Stimulated activated CD4-positive, alpha-beta T cell treated with anti-CD3 and anti-CD28 coated beads, Interleukin-4, amount 100 ng/mL, for 4 hours (primary cell): ENCODE measurements around the gene FOXM1.
A peak's percentile ranks its signal among the peaks of the same experiment; 100 is the strongest.

ENCODE experiments used
- DNase-seq, 2 experiments: peaks; one replicate each; pipeline ENCODE4 v3.0.0-alpha.2; 2020

Gene FOXM1

DNA sequence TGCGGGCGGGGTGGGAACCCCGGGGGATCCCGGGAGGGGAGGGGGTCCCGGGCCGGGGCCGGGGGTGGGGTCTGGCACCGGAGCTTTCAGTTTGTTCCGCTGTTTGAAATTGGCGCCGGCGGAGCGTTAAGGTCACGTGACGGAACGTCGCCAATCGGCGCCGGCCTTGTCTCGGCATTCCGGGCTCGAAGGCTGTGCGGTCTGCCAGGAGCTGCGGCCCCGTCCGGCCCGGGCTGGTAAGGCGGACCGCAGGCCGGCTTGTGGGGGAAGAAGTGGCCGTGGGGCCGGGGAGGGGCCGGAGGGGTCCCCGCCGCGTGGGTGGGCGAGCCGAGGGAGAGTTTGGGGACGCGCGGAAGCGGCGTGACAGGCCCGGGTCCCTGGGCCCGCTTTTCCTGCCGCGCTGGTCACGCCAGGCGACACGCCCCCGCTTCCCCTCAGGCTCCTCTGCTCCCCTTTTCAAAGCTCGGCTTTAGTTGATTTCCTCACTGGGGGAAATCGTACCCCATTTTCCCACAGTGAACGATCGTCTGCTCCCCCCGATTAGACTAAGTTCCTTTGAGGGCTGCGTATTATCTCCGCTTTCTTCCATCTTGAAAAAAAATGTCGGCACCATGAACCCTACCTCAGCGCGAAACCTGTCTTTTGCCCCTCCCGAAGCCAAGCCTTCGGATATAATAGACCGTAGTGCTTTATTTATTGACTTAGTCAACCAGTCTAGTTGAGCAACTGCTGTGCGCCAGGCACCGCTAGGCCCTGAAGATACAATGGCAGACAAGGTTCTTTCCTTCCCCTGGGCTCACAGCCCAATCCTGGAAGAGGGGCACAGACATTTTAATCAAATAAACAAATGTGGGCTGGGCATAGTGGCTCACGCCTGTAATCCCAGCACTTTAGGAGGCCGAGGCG is at the start of gene FOXM1, which contains the start of gene RHNO1:
Gene FOXM1 (minus strand): TSS at position 128 of the 906 bp plus-strand sequence. CDS start 2,696 bp downstream, outside the sequence.
Gene RHNO1 (plus strand): TSS at position 177 of the 906 bp plus-strand sequence. CDS start 8,144 bp downstream, outside the sequence.
- DNase-seq, result peak; percentile 80 to 82

GRCh38 chr12:2925322-2925995 is 48.5 kb upstream of the FOXM1 start:
- DNase-seq, result no peak

- DNase-seq, result no peak
Measured at GRCh38 chr12:2924019-2924418, 47.0 kb upstream of the FOXM1 start.

DNA sequence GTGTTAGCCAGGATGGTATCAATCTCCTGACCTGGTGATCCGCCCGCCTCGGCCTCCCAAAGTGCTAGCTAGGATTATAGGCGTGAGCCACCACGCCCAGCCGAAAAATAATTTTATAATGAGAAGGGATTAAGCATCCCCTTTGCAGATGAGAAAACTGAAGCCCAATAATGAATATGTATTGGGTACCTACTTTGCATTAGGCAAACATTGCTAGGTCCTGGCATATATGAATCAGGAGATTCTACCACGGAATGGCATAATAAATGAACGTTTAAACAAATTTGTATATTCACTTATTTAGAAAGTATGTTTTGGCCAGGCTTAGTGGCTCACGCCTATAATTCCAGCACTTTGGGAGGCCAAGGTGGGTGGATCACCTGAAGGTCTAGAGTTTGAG is 46.1 kb upstream of the FOXM1 start:
- DNase-seq, result no peak

- DNase-seq, result no peak
Measured at GRCh38 chr12:2922329-2922728, 45.4 kb upstream of the FOXM1 start.

GRCh38 chr12:2919249-2919648 is 42.3 kb upstream of the FOXM1 start:
- DNase-seq, result no peak

DNA sequence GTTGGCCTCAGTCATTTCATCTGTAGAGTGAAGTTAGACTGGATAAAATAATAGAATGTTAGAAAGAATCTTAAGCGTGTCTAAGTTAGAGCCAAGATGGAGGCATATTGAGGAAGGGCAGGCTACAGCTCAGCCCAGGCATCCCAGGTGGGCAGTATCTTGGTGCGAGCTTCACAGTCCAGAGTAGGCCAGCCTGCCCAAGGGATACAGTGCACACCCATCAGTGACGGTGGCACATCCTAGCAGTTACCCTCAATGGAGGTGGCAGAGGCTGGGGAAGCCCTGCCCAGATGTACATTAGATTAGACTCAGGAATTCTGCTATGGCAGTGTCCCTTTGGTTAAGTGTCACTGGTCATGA is 35.2 kb upstream of the FOXM1 start:
- no peak for DNase-seq

- DNase-seq, result no peak
Measured at GRCh38 chr12:2904260-2904659, 27.3 kb upstream of the FOXM1 start.

GRCh38 chr12:2902272-2902880 is 25.4 kb upstream of the FOXM1 start:
- no peak for DNase-seq

DNA sequence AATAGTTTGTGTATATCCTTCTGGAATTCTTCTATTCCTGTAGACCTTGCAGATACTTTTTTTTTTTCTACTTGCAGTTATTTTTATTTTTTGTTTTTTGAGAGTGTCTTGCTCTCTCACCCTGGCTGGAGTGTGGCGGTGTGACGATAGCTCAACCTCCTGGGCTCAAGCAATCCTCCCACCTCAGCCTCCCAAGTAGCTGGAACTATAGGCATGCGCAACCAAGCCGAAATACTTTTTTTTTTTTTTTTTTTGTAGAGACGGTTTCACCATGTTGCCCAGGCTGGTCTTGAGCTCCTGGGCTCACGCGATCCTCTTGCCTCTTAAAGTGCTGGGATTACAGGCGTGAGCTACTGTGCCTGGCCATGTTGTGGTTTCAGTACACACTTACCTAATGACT is 23.7 kb upstream of the FOXM1 start:
- no peak for DNase-seq

DNA sequence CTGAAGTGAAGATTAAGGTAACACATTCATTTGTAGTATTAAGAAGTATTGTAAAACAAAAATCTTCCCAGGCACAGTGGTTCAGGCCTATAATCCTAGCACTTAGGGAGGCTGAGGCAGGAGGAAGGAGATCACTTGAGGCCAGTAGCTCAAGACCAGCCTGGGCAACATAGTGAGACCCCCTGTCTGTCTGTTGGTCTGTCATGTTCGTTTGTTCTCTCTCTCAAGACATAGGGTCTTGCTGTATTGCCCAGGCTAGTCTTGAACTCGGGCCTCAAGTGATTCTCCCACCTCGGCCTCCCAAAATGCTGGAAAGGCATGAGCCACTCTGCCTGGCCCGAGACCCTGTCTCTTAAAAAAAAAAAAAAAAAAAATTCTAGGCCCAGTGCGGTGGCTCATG is 20.4 kb upstream of the FOXM1 start:
- DNase-seq, result no peak

DNA sequence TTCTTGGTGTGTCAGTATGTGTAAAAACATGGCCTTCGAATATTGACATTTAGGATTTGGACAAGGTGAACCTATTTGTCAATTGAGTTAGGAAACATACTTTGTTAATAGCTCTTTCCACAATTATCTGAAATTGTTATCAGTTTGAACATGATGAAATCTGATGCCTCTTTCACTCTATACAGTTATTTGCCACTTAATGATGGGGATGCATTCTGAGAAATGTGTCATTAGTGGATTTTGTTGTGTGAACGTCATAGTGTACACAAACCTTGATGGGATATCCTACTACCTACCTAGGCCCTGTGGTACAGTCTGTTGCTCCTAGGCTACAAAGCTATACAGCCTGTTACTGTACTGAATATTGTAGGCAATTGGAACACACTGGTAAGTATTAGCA is 18.5 kb upstream of the FOXM1 start:
- no peak for DNase-seq

GRCh38 chr12:2895051-2895451 is 18.1 kb upstream of the FOXM1 start:
- DNase-seq, result no peak

GRCh38 chr12:2893007-2893406 is 16.0 kb upstream of the FOXM1 start:
- no peak for DNase-seq

DNA sequence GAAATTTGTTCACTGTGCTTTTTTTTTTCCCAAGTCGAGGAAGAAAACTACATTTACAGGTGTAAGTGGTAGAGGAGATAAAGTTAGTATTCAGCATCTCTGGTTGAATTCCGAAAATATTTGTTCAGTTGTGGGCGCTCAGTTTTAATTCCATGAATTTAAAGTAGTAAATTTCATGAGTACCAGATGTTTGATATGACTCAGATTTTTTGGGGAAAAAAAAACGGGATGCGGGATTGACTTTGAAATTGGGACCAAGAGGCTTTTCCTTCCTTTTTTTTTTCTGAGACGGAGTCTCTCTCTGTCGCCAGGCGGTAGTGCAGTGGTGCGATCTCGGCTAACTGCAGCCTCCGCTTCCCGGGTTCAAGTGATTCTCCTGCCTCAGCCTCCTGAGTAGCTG is 15.3 kb upstream of the FOXM1 start:
- no peak for DNase-seq

GRCh38 chr12:2891240-2892053 is 14.5 kb upstream of the FOXM1 start:
- peak; percentile 6 to 19 for DNase-seq

DNA sequence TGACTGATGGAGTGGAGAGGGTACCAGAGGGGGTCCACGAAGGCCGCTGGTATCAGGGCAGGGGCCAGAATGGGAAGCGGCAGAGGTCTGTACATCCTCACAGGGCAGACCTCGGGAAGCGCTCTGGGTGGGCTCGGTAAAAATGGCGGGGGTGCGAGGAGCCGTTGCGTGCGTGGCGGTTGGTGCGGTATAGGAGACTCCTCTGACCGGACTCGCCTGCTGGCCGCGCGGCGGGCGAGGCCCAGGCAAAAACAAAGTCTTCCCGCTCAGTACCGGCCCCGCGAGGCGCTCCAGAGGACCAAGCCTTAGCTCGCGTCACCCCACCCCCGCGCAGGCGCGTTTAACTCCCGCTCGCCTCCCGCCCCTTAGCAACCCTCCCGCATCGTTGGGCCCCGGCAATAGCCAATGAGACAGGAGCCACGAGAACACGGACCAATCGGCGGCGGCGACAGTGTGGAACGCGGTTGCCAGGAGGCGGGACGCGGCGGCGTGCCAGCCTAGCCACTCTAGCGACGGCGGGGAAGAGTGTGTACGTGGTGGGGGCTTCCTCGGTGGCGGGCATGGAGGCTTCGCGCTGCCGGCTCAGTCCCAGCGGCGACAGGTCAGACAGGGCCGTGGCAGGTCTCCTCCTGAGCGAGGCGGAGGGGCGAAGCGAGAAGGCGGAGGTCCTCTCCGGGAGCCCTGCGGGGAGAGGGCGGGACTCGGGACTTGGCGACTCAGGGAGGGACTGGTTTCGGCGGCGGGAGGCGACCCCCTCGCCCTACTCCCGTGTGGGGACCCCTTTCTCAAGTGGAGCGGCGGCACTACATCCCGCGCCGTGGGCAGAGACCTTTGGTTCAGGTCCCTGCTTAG is 13.6 kb upstream of the FOXM1 start, which contains the start of gene TULP3:
Gene TULP3 (plus strand): TSS at position 504 of the 852 bp plus-strand sequence. CDS start 57 bp downstream, at position 561.
- peak; percentile 97 for DNase-seq

- no peak for DNase-seq
Measured at GRCh38 chr12:2890001-2890387, 13.0 kb upstream of the FOXM1 start.

GRCh38 chr12:2886768-2887450 is 9.9 kb upstream of the FOXM1 start:
- DNase-seq, result no peak

GRCh38 chr12:2884810-2885209 is 7.8 kb upstream of the FOXM1 start:
- DNase-seq, result no peak

DNA sequence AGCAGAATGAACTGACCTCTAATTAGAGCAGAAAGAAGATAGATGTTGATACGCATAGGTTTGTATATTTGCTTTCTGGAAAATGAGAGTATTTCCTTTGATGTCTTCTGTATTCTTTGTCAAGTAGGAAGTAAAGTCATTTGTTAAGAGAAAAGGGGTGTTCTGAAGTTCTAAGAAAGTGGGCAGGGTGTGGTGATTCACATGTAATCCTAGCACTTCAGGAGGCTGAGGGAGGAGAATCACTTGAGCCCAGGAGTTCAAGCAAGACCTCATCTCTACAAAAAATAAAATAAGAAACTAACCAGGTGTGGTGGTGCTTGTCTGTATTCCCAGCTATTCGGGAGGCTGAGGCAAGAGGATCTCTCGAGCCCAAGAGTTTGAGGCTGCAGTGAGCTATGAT is 2.9 kb upstream of the FOXM1 start:
- no peak for DNase-seq
